Activated T-helper 1 cell treated with Interleukin-2 at 50 U/mL for 16 hours (primary cell): ENCODE results near the gene NDOR1.
"Not testable (repeated sequence)": the region's sequence is repeated elsewhere in the genome, so short reads cannot be mapped to it uniquely, and the experiment has no call there.

Experiments used
- DNase-seq: peaks from one replicate; pipeline ENCODE4 v3.0.0-alpha.2; 2020; ENCODE audit warnings: low read depth

Gene NDOR1

DNA sequence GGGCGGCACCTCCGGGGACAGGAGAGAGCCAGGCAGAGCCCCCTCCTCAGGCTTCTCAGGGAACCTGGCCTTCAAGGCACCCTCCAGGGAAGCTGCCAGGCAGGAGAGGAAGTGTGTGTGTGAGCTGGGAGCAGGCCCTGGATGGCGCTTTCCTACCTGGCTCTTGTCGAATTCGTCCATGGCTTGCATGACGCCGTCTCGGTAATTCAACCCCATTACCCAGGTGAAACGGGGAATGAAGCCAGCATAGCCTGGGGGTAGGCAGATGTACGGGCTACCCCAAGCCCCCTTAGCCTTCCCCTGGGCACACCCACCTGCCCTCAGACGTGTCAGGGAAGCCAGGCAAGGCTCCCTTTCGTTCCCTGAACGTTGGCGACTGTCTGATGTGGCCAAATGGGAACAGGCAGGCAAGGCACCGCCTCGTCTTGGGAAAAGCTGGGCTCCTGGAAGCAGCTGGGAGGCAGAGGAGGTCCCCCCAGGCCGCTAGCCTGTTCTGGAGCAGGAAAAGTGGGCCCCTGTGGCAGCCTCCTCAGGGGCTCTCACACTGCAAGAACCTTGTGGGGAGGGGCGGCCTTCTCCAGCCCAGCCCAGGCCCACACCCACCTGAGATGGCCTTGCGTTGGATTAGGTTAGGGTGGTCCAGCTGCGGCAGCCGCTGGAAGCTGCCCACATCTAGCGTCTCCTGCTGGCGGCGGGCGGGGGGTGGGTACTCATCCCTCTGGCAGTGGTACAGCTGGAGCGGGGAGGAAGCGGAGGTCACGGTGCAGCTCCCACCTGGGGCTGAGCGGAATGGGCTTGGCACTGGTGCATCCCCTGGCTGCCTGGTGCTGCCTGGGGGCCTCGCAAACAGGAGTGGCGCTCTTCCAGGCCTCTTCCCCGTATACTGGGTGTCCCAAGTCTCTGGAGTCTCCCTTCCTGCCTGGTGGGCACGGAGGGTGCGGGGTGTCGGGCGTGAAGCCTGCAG is 39.3 kb downstream of the NDOR1 start:
- no peak for DNase-seq

DNA sequence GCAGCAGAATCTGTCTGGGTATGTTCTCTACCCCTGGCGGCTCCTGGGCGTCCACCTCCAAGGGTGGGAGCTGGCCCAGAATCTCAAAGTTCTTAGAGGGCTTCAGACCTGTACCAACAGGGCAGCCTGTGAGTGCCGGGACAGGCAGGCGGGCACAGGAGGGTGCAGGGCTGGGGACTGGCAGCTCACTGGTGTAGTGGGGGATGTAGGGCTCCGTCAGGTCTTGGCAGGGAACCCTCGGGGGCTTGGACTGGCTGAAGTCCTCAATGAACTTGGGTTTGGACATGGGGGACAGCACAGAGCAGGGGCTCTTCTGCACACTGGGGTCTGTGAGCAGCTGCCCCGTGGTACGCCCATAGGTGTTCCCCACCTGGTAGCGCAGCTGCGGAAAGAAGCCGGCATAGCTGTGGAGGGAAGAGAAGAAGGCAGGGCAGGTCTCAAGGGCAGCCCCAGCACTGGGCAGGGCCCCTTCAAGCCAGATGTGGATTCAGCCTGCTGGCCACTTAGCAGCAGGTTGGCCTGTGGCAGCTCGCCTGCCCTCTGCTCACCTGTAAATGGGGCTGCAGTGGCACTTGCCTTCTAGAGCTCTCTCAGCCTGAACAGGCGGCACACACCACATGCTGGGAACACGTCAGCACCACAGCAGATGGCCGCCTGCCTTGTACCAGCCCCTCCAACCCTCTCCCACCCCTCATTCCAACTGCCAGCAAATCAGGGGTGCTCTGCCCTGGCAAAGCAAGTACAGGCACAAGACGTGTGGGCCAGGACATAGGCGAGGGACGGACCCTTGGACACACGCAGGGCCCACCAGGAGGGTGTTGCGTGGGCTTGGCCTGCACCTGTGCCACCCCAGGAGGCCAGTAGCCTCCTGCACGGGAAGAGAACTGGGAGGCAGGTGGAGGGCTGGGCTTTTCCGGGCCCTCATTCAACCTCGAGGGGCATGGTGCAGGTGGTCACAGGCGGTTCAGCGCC is 40.2 kb downstream of the NDOR1 start:
- DNase-seq = no peak

DNA sequence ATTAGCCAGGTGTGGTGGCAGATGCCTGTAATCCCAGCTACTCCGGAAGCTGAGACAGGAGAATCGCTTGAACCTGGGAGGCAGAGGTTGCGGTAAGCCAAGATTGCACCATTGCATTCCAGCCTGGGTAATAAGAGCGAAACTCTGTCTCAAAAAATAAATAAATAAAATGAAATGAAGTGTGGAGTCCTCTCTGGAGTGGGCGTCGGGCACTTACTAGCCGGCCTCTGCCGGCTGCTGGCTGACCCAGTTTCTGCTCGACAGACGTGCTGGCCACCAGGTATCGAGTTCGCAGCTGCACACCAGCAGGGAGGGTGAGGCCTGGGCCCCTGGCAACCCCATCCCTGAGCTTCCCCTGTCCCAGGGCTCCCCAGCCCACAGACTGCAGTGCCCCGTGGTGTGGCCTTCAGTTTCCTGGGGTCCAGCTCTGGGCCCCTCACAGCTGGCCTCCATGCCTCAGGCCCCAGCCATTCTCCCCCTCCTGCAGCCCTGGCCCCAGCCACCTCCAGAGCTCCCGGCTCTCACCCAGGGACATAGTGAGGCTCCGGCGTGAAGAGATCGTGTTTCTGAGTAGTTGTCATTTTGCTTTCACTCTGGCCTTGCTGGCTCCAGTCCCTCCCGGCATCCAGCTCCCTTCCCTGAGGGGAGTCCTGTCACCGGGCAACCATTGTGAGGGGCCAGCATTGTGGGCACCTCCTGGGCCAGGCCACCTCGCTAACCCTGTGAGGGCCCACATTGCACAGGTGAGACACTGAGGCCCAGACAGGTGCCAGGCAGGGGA is 41.8 kb downstream of the NDOR1 start:
- no peak for DNase-seq

DNA sequence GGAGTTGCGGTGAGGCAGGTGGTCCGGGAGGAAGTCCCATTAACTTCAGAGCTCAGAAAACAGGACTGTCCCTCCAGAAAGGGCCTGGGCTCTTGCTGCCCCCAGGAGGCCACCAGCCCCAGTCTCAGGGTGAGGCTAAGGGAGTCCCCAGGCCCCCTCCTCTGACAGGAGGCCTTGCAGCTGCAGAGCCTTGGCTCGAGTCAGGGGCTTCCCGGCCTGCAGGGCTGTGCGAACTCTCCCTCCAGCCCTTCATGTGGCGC is 42.3 kb downstream of the NDOR1 start:
- no peak for DNase-seq

DNA sequence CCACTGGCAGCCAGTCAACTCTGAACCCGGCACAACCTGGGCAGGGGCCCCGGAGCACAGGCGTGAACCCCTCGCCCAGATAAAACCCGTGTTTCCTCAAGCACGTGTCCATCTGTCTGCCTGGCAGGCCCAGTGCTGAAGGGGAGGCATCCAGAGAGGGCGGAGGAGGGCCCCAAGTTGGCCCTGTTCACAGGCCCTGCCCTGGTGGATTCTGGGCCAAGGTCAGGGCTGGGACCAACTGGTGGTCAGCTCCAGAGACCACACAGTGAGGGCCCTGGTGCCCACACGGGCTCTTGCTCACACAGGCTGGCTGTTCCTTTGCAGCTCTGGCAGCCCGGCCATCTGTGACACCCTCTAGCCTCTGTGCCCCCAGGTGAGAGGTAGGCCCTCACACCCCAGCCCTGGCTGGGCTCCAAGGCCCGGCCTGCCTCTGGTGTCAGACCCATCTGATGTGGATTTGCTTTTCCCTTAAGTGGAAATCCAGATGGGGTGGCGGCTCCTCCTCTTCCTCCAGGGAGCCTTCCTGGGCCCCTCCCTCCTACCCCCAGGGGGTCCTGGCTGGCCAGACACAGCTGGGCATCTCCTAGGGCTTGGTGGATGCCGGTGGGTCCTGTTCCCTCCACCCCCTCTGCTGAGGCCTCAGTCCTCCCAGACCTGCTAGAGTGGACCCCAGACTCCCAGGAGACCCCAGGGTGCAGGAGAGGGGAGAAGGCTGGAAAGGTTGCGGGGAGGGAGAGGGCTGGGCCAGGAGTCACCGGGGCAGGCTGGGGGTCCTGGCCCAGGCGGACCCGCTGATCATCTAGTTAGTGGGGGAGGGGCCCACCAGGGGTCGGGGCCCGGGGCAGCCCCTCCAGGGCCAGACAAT is 45.1 kb downstream of the NDOR1 start:
- DNase-seq = no peak

DNA sequence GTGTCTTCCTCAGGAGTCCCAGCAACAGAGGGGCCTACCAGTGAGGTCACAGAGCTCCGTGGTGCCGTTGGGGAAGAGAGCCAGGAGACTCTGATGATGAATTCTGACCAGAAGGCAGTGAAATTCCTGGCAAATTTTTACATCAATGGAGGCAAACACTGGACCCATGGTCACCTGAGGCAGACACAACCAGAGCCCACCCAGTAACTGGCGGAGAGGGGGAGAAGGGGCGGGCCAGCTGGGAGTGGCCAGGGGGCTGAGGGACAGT is 45.6 kb downstream of the NDOR1 start, which contains the start of gene STPG3:
Gene STPG3, plus strand, starts transcription at position 93 of the 268 bp plus-strand sequence. Its CDS starts 1 bp downstream, at position 94.
- no peak for DNase-seq

DNA sequence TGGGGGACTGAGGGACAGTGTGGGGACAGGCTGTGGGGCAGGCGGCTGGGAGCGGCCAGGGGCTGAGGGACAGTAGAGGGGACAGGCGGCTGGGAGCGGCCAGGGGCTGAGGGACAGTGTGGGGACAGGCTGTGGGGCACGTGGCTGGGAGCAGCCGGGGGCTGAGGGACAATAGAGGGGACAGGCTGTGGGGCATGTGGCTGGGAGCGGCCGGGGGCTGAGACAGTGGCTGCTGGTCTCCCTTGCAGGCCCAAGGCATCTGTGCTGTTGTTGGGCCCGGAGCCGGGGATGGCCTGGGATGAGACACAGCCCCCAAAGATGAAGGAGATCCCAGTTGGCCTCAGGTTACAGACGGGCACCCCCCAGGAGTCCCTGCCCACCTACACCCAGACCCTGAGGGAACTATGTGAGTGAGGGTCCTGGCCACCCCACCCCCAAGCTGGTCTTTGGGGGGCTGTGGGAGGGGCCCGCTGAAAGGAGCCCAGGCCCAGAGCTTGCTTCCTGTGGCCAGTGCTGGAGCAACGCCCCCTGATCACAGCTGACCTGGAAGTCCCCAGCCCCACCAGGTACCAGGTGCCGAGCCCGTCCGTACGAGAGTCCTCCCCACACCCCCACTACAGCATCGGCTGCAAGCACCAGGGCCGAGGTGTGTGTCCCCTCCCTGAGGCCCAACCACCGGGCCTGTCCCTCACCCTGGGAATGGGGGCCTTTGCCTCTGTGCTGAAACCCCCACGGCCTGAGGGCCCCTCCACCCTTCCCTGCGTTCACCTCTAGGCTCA is 46.2 kb downstream of the NDOR1 start:
- DNase-seq = no peak

DNA sequence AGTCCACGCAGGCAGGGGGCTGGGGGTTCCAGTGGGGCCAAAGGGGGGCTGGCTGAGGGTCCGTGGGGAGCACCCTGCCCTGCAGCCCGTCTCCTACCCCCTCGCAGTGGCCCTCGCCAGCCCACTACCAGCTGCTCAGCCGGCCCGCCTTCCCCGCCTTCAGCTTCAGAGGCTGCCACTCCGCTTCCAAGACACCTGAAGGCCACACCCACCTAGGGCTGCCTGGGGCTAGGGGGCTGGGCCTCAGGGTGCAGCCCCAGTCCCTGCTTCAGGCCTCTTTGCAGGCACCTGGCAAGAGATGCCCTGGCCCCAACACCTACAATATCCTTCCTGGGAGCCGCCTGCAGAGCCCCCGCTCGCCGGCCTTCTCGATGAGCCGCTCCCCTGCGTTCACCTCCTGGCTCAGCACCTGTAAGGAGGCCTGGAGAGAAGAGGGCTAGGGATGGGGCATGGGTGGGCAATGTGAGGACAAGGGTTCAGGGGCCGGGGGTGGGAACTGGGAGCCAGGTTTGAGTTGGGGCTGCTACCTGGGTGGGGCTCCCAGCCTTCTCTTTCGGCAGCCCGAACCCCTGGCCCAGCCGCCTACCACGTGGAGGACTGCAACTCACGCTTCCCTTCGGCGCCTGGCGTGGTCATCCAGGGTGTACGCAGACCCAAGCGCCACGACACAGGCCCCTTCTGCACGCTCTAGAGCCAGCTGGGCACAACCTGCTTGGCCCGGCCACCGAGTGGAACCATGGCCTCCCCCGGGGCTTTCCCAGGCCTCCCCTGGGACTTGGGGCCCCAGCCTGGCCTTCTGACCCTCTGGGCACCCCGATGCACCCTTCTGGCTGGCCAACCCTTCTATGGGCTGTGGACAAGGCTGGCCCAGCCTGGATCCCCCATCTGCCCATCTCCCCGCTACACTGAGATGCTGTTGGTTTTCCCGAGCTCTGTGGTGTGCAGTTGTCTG is 47.3 kb downstream of the NDOR1 start:
- DNase-seq = no peak

DNA sequence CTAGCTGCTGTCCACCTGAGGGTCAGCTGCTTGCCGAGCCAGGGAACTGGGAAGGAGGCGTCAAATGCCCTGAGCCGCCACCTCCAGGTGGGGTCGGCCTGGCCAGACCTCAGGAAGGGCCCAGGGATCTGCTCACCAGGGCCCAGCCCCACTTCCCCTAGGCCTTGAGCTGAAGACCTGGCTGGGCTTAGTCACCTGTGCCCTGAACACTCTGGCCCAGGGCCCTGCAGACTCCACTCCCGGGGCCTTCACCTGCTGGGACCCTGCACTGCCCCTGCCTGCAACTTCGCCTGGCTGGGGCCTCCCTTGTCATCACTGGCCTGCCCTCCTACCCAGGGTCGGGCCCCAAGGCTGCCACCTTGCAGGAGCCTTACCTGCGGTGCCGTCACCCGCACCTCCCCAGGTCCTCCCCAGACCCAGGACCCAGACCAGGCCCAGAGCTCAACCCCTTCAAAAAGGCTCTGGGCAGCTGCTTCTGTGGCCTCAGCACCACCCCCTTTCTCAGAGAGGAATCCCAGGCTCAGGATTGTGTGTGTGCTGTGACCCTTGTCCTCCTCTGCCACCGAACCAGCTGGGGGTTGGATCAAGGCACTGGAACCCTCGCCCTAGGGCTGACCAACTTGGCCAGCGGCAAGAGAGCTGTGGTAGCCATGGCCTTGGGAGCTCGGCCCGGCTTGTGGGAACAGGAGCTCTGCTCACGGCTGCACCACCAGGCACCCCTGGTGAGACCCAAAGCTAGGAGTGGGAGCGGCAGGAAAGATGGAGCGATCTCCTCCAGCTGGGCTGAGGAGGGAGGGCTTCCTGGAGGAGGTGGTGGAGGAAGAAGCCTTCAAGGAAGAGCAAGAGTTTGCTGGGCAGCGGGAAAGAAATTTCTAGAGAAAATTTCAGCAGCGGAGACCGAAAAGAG is 48.5 kb downstream of the NDOR1 start:
- DNase-seq = no peak

DNA sequence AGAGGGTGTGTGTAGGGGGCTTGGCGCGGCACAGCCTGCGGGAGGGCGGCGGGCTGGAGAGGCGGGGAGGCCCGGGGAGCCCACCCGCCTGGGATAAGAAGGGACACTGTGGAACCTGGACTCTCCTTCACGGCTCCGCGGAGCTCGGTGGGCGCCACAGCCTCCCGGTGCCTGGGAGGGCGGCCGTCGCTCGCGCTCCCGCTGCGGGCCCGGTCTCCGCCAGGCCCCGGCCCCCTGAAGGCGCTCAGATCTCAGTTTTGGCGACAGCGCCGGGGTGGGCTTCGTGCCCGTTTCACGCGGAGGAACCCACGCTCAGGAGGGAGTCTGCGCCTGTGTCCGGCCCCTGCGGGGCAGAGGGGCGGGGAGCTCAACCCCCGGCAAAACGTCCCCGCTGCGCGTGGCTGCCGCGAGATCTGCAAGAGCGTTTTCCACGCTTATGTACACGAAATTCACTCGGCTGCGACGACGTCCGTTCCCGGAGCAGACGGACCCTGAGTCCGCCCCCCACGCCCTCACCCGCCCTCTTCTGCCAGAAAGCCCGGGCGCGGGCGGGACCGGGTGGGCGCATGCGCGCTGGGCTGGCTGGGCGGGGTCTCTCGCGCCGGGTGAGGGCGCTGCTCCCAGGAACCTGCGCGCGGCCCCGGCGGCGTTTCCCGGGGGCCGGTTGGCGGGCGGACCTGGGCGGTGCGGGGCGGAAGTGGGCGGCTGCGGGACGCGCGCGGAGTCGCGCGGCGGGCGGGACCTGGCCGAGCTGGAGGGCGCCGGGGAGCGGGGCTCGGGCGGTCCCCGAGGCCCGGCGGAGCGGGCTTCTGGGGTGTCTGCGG is 49.3 kb downstream of the NDOR1 start, which contains the start of gene NELFB:
Gene NELFB, plus strand, starts transcription at position 704 of the 824 bp plus-strand sequence.
- peak; percentile 96 for DNase-seq

DNA sequence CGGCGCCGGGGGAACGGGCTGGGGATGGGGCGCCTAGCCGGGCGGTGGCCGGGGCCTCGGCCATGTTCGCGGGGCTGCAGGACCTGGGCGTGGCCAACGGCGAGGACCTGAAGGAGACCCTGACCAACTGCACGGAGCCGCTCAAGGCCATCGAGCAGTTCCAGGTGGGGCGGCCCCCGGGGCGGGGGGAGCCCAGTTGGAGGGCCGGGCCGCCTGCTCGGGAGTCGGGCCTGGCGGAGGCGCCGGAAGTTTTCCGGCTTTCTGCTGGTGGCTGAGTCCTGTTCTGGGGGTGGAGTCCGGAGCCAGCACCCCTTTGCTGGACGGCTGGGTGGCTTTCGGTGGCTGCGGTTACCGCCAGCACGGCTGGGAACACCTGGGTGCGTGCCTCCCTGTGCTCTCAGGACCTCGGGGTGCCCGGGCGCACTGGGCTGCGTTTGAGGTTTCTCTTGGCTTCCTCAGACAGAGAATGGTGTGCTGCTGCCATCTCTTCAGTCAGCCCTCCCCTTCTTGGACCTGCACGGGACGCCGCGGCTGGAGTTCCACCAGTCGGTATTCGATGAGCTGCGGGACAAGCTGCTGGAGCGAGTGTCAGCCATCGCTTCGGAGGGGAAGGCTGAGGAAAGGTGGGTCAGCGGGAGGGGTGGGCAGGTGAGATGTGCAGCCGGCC is 50.1 kb downstream of the NDOR1 start:
- DNase-seq = no peak

DNA sequence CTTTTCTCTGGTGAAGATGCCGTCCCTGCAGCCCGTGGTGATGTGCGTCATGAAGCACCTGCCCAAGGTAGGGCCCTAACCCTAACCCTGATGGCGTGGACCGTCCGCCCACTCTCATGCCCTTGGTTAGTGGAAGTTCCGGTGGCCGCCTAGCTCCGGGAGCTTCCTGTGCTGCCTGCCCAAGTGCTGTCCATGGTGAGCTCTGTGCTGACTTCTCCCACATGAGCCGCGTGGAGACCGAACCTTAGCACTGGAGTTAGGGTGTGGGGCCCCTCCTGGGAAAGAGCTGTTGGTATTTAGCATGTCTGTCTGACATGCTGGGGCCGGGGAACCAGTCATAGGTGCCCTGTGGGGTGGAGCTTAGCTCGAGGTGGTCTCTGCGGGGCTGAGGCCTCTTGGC is 50.9 kb downstream of the NDOR1 start:
- no peak for DNase-seq

DNA sequence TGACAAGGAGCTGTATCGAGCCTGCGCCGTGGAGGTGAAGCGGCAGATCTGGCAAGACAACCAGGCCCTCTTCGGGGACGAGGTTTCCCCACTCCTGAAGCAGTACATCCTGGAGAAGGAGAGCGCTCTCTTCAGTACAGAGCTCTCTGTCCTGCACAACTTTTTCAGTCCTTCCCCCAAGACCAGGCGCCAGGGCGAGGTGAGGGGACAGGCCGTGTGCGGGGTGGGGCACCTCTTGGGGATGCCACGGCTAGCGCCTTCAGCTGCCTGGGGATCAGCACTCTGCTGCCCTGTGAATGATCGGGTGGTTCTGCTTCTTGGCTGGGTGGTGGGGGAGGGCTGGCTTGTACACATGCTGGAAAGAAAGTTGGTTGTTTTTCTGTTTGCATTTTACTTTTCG is 51.4 kb downstream of the NDOR1 start:
- DNase-seq = no peak

DNA sequence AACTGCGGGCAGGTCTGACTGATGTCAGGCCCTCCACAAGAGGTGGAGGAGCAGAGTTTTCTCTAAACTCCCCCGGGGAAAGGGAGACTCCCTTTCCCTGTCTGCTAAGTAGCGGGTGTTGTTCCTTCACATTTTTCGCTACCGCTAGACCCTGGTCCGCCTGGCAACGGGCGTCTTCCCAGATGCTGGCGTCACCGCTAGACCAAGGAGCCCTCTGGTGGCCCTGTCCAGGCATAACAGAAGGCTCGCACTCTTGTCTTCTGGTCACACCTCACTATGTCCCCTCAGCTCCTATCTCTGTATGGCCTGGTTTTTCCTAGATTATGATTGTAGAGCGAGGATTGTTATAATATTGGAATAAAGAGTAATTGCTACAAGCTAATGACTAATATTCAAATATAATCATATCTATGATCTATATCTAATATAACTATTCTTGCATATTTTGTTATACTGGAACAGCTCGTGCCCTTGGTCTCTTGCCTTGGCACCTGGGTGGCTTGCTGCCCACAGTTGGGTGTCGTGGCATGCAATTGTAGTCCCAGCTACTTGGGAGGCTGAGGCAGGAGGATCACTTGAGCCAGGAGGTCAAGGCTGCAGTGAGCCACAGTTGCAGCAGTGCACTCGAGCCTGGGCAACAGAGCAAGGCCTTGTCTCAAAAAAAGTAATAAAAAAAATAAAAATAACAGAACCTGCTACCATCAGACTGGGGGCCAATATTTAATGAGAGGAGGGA is 56.8 kb downstream of the NDOR1 start:
- DNase-seq = not testable (repeated sequence)

DNA sequence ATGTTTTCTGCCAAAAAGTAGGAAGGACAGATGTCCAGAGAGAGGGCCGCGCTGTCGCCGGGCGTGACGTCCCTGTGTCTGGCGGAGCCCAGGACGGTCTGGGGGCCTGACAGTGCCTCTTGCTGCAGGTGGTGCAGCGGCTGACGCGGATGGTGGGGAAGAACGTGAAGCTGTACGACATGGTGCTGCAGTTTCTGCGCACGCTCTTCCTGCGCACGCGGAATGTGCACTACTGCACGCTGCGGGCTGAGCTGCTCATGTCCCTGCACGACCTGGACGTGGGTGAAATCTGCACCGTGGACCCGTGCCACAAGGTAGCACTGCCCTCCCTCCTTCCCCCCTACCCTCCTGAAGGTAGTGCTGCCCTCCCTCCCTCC is 57.4 kb downstream of the NDOR1 start:
- no peak for DNase-seq

DNA sequence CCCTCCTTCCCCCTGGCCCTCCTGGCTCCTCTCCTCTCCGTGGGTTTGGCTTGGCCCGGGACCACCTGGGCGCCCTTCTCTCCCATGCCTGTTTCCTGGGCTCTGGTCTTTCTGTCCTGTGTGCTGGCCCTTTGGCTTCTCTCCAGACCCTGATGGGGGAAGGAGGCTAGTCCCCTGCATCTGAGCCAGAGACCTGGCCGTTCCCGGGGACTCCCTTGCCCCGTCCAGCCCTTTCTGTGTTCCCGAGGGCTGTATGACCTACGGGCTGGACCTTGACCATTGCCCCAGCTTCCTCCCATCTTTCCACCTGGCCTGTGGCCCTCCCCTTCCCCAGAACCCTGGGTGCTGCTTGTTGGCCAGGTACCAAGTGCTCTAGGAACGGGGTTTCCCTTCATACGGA is 58.0 kb downstream of the NDOR1 start:
- DNase-seq = no peak
